ENCODE results near the gene WDR26.

The WDR26 gene

DNA sequence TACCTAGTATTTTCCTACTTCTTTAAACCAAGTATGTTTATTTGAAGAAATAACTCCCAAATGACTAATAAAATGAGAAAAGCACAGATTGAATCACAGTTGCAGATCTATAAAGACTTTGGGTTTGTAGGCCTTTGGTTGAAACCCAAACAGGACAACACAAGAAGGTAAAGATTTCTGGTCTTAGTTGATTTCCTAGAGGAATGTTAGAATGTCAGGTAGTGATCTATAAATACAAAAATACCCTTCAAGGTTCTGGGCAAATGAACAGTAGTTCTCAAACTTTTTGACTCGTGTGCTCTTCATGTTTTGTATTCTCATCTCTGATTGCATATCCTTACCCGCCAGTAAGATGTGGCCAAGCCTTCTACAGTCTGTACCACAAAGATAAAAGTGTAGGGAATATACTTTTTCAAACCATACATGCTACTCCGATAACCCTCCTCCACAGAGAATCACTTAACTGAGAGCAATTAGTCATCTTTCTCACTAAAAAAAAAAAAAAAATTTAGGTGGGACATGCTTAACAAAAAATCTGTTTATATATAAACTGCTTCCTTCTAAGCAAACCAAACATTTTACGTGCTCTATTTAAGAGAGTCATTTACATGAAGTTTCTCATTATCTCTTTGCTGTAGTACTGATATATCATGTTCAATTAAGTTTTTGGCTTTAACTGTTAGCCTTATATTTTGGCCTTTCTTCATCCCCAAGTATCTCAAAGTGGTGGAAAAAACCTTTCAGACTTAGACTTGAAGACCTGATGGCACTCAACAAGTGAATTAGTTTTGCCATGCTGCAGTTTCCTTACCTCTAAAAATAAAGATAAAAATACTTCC lies 42.0 kb downstream of the WDR26 start:
- Histone ChIP-seq H3K9ac (ENCODE audit: low read depth, low read length) (no peak overlapping the region), H3K9me3 (ENCODE audit: insufficient read depth, low read depth, low read length) (no peaks in the 10 kb centered on the region), H3K36me3 (ENCODE audit: insufficient read depth, low read length) (peaks cover 97% of the 10 kb centered on the region), H3K27ac (ENCODE audit: low read depth, low read length) (no peak overlapping the region), H3K4me1 (ENCODE audit: insufficient read depth, low read length) (no peaks in the 10 kb centered on the region), H3K27me3 (ENCODE audit: insufficient read depth, low read length) (no peaks in the 10 kb centered on the region), H3K4me3 (ENCODE audit: low read length) (no peak overlapping the region)
- WGBS, result 98% methylated on average over 3 of the region's 4 CpGs

DNA sequence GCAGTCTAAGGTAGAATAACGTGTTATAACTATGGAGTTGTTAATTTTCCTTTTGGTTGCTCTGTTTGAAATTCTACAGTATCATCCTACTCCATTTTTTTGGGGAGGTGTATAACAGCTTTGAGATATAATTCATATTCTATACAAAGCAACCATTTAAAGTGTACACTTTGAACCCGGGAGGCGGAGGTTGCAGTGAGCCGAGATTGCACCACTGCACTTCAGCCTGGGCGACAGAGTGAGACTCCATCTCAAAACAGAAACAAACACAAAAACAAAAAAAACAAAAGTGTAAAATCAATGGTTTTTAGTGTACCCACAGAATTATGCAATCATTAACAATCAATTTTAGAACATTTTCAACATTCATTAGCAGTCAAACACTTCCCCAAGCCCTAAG lies 44.1 kb downstream of the WDR26 start:
- WGBS, result 97% methylated on average over 5 of the region's 5 CpGs
- no peaks in the 10 kb centered on the region for H3K27me3 ChIP-seq (ENCODE audit: insufficient read depth, low read length)
- H3K9ac ChIP-seq (ENCODE audit: low read depth, low read length), result no peak overlapping the region
- peaks cover 96% of the 10 kb centered on the region for H3K36me3 ChIP-seq (ENCODE audit: insufficient read depth, low read length)
- no peak overlapping the region for H3K4me3 ChIP-seq (ENCODE audit: low read length)
- no peaks in the 10 kb centered on the region for H3K4me1 ChIP-seq (ENCODE audit: insufficient read depth, low read length)
- H3K27ac ChIP-seq (ENCODE audit: low read depth, low read length), result no peak overlapping the region
- no peaks in the 10 kb centered on the region for H3K9me3 ChIP-seq (ENCODE audit: insufficient read depth, low read depth, low read length)

DNA sequence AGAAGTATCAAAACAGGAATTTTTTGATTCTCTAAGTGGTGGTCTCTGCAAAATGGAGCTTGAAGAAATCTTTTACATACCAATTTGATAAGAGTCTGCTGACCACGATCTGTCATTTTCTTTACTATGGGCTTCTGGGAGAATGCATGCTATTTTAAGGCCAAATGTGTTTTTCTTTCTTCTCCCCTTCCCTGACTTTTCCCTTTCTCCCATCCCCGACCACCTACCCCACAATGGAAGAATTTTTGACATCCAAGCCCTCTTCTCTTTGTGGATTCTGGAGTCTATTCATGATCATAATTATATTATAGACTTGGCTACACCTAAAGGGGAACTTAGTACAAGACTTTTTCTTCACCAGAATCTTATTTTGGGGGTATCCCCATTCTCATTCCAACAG lies 46.7 kb downstream of the WDR26 start:
- no peak overlapping the region for H3K9ac ChIP-seq (ENCODE audit: low read depth, low read length)
- peaks cover 73% of the 10 kb centered on the region for H3K36me3 ChIP-seq (ENCODE audit: insufficient read depth, low read length)
- no peak overlapping the region for H3K4me3 ChIP-seq (ENCODE audit: low read length)
- no peaks in the 10 kb centered on the region for H3K27me3 ChIP-seq (ENCODE audit: insufficient read depth, low read length)
- no peaks in the 10 kb centered on the region for H3K9me3 ChIP-seq (ENCODE audit: insufficient read depth, low read depth, low read length)
- H3K4me1 ChIP-seq (ENCODE audit: insufficient read depth, low read length), result no peaks in the 10 kb centered on the region
- WGBS, result 89% methylated on average over 2 of the region's 2 CpGs
- no peak overlapping the region for H3K27ac ChIP-seq (ENCODE audit: low read depth, low read length)

DNA sequence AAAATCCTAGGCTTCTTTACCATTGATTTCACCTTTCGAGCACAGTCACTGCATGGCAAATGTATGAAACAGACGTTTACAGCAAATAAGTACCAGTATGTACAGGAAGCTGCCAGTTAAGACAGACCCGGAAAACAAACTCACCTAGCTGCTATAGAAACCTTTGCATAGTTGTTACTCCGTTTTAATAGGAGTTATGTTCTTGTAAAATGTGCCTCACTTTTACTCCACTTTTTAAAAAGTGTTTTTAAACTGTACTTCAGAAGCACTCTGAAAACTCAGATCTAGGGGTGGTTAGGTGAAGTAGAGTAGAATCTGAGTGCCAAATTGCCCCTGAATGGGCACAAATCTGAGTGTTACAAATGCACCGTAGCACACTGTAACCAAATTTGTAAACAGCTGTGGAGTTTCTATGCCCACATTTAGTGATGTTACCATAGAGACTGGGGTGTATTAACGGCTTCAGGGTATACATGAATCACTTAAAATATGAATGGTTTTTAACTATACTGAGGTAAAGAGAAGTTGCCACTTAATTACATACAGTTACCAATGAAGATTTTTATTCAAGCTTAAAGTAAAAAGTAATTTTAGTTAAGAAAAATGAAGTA lies 47.2 kb downstream of the WDR26 start:
- WGBS, result 75% methylated on average over 5 of the region's 6 CpGs
- H3K9me3 ChIP-seq (ENCODE audit: insufficient read depth, low read depth, low read length), result no peaks in the 10 kb centered on the region
- no peaks in the 10 kb centered on the region for H3K4me1 ChIP-seq (ENCODE audit: insufficient read depth, low read length)
- H3K4me3 ChIP-seq (ENCODE audit: low read length), result no peak overlapping the region
- peaks cover 68% of the 10 kb centered on the region for H3K36me3 ChIP-seq (ENCODE audit: insufficient read depth, low read length)
- no peak overlapping the region for H3K9ac ChIP-seq (ENCODE audit: low read depth, low read length)
- H3K27ac ChIP-seq (ENCODE audit: low read depth, low read length), result no peak overlapping the region
- H3K27me3 ChIP-seq (ENCODE audit: insufficient read depth, low read length), result no peaks in the 10 kb centered on the region

DNA sequence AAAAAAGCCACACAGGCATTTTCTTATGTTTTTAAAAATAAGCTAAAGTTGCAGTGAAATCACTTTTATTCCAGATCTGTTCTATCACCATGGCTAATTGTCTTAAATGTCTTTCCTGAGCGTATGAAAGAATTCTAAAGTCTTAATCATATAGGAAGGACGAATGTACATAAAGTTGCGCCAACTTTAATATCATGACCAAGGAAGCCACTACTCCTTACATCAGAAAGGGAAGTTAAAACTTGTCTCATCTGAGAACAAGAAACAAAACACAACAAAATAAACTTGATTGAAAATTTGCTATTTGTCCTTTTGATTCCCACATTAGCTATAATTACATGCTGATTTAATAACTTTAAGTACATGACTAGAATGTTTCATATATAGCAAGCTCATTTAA lies 51.4 kb downstream of the WDR26 start:
- H3K4me1 ChIP-seq (ENCODE audit: insufficient read depth, low read length), result no peaks in the 10 kb centered on the region
- H3K36me3 ChIP-seq (ENCODE audit: insufficient read depth, low read length), result peaks cover 51% of the 10 kb centered on the region
- WGBS, result 97% methylated on average over 3 of the region's 3 CpGs
- no peak overlapping the region for H3K27ac ChIP-seq (ENCODE audit: low read depth, low read length)
- H3K4me3 ChIP-seq (ENCODE audit: low read length), result no peak overlapping the region
- no peak overlapping the region for H3K9ac ChIP-seq (ENCODE audit: low read depth, low read length)
- no peaks in the 10 kb centered on the region for H3K27me3 ChIP-seq (ENCODE audit: insufficient read depth, low read length)
- H3K9me3 ChIP-seq (ENCODE audit: insufficient read depth, low read depth, low read length), result no peaks in the 10 kb centered on the region

DNA sequence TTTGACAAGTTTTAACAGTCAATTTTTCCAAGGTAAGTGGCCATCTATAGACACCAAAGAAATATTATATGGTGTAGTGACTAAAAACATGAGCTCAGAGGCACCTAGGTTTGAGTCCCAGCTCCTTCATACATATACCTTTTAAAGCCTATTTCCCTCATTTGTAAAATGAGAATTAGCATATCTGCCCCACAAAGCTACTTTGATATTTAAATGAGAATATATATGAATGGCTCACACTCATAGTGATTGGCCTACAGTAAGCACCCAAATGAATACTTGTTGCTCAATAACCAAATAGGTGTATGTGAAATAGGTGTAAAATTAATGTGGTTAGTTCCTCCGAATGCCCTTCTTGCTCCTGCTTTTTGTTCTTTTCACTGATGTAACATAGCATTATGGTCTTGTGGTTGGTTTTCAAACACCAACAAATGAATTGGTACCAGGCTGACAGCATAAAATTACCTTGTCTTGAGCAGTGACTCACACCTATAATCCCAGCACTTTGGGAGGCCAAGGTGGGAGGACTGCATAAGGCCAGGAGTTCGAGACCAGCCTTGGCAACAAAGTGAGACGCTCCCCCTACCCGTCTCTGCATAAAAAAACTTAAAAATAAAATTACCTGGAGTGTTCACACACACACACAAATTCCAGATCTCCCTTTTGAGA lies 52.6 kb downstream of the WDR26 start:
- WGBS, result 91% methylated on average over 4 of the region's 4 CpGs
- H3K27me3 ChIP-seq (ENCODE audit: insufficient read depth, low read length), result no peaks in the 10 kb centered on the region

DNA sequence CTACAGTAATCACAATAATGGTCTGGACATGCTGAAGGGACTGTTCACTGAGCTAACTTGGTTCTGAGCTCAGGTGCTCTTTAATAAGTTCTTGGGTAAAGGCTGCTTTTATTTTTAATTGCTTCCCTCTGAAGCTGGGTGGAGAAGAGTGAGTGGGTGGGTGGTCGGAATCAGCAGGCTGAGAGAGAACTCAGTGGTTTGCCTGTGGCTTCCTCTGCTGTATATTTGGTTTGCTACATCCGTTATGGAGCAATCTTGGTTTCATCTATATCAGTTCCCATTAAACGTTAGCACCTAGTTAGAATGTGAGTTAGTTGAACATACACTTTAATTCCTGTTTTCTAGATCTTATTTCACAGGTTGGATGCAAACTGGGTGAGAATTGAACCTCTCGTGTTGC lies 54.6 kb downstream of the WDR26 start:
- WGBS, result 97% methylated on average over 3 of the region's 4 CpGs
- Histone ChIP-seq H3K27ac (ENCODE audit: low read depth, low read length) (peak overlapping the region; percentile 17; the same call in 1 of the 2 replicates), H3K27me3 (ENCODE audit: insufficient read depth, low read length) (no peaks in the 10 kb centered on the region), H3K4me3 (ENCODE audit: low read length) (no peak overlapping the region), H3K9ac (ENCODE audit: low read depth, low read length) (no peak overlapping the region), H3K9me3 (ENCODE audit: insufficient read depth, low read depth, low read length) (no peaks in the 10 kb centered on the region), H3K36me3 (ENCODE audit: insufficient read depth, low read length) (peaks cover 56% of the 10 kb centered on the region), H3K4me1 (ENCODE audit: insufficient read depth, low read length) (no peaks in the 10 kb centered on the region)

More for the DNA sequence above, 52.6 kb downstream of the WDR26 start:
- H3K36me3 ChIP-seq (ENCODE audit: insufficient read depth, low read length), result peaks cover 50% of the 10 kb centered on the region
- H3K9me3 ChIP-seq (ENCODE audit: insufficient read depth, low read depth, low read length), result no peaks in the 10 kb centered on the region
- no peak overlapping the region for H3K9ac ChIP-seq (ENCODE audit: low read depth, low read length)
- H3K4me3 ChIP-seq (ENCODE audit: low read length), result no peak overlapping the region
- H3K4me1 ChIP-seq (ENCODE audit: insufficient read depth, low read length), result no peaks in the 10 kb centered on the region
- no peak overlapping the region for H3K27ac ChIP-seq (ENCODE audit: low read depth, low read length)

DNA sequence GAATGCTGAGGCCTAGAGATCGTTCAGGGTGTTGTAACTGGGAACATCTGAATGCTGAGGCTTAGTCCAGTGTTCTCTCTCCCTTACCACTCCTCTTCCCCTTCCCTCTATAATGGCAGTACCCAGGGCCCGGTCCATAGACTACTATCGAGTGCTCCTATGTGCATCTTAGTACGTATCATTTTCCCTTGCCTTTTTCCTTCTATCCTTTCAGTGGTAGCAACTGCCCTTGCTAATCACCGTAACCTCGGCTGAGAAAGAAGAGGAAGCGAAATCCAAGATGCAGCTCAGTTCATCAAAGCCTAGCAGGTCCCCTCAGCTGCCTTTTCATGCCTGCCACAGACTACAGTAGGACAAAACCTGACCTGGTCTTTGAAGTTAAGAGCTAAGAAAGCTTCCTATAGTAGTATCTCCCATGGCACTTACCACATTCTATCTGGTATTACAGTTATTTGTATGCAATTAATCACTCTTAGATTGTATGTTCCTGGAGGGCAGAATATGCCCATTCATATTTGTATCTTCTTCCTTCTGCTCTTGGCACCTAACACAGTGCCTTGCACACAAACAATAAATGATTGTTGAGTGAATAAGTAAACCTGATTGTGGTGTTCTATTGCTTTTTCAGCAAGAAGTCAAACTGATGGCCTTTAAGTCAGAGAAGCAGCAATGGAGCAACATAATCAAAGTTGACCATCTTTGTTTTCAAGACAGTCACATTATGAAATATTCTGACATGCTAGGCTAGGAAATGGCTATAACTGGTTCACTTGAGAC lies 55.6 kb downstream of the WDR26 start:
- H3K9me3 ChIP-seq (ENCODE audit: insufficient read depth, low read depth, low read length), result no peaks in the 10 kb centered on the region
- no peak overlapping the region for H3K4me3 ChIP-seq (ENCODE audit: low read length)
- no peak overlapping the region for H3K9ac ChIP-seq (ENCODE audit: low read depth, low read length)
- H3K27me3 ChIP-seq (ENCODE audit: insufficient read depth, low read length), result no peaks in the 10 kb centered on the region
- no peak overlapping the region for H3K27ac ChIP-seq (ENCODE audit: low read depth, low read length)
- peaks cover 63% of the 10 kb centered on the region for H3K36me3 ChIP-seq (ENCODE audit: insufficient read depth, low read length)
- no peaks in the 10 kb centered on the region for H3K4me1 ChIP-seq (ENCODE audit: insufficient read depth, low read length)
- WGBS, result 93% methylated on average over 7 of the region's 7 CpGs

DNA sequence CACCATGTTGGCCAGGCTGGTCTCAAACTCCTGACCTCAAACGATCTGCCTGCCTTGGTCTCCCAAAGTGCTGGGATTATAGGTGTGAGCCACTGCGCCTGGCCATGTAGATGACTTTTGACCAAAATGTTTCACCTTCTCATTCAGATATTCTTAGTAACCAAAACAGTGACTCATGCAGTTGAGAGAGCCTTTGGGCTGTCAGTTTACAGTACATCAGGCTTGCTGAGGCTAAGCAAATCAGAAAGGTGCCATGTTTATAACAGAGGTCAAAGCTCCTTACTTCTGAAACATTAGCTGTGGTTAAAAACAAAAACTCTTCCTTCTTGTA lies 57.0 kb downstream of the WDR26 start:
- no peak overlapping the region for H3K4me3 ChIP-seq (ENCODE audit: low read length)
- WGBS, result 98% methylated on average over 2 of the region's 2 CpGs
- no peaks in the 10 kb centered on the region for H3K4me1 ChIP-seq (ENCODE audit: insufficient read depth, low read length)
- no peaks in the 10 kb centered on the region for H3K9me3 ChIP-seq (ENCODE audit: insufficient read depth, low read depth, low read length)
- no peak overlapping the region for H3K27ac ChIP-seq (ENCODE audit: low read depth, low read length)
- H3K9ac ChIP-seq (ENCODE audit: low read depth, low read length), result no peak overlapping the region
- peaks cover 76% of the 10 kb centered on the region for H3K36me3 ChIP-seq (ENCODE audit: insufficient read depth, low read length)
- H3K27me3 ChIP-seq (ENCODE audit: insufficient read depth, low read length), result no peaks in the 10 kb centered on the region

DNA sequence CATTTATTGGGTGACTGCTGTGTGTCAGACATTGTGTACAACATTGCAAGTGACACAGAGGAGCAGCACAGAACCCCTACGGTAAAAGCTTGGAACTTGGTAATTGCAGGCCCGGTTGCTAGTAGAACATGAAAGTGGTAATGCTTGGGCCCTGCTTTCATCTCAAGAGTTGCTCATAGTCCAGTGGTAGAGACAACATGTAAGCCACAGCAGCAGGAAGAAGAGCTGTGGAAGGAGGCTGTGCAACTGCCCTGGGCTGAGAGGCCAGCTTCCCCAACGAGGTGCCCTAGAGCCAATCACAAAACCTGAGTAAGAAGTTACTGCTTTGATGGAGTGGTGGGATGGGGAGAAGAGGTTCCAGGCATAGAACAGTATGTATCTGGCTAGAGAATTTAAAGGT lies 59.5 kb downstream of the WDR26 start:
- 93% methylated on average over 3 of the region's 3 CpGs for WGBS
- H3K9ac ChIP-seq (ENCODE audit: low read depth, low read length), result no peak overlapping the region

More for the DNA sequence above, 59.5 kb downstream of the WDR26 start:
- Histone ChIP-seq H3K36me3 (ENCODE audit: insufficient read depth, low read length) (peaks cover 93% of the 10 kb centered on the region), H3K4me1 (ENCODE audit: insufficient read depth, low read length) (no peaks in the 10 kb centered on the region), H3K4me3 (ENCODE audit: low read length) (no peak overlapping the region), H3K27me3 (ENCODE audit: insufficient read depth, low read length) (no peaks in the 10 kb centered on the region), H3K27ac (ENCODE audit: low read depth, low read length) (no peak overlapping the region), H3K9me3 (ENCODE audit: insufficient read depth, low read depth, low read length) (no peaks in the 10 kb centered on the region)

Data from HUES64 (cell line).